HepG2 (cell line): ENCODE measurements around the gene GNB1.

ENCODE experiments used
- ATAD3A ChIP-seq: sonication (generic); formaldehyde crosslinking; IDR thresholded peaks from 2 replicates; pipeline ENCODE4 v1.4.0; 2020; ENCODE audit warnings: missing genetic modification reagents
- KLF13 ChIP-seq: sonication (generic); formaldehyde crosslinking; IDR thresholded peaks from 2 replicates; pipeline ENCODE4 v1.4.0; 2020; ENCODE audit warnings: mild to moderate bottlenecking, missing genetic modification reagents
- NFE2L2 ChIP-seq: fragments of 150-350 bp; IDR thresholded peaks from 2 replicates; pipeline ENCODE4 v1.6.1; 2014; ENCODE audit warnings: low read length
- NRL ChIP-seq: sonication (generic); formaldehyde crosslinking; IDR thresholded peaks from 2 replicates; pipeline ENCODE4 v1.5.0; 2020; ENCODE audit warnings: missing genetic modification reagents, mild to moderate bottlenecking, moderate library complexity, borderline replicate concordance
- RORA ChIP-seq: sonication (generic); formaldehyde crosslinking; IDR thresholded peaks from 2 replicates; pipeline ENCODE4 v1.5.0; 2020; ENCODE audit warnings: mild to moderate bottlenecking, missing genetic modification reagents, moderate library complexity
- SATB2 ChIP-seq: sonication (generic); formaldehyde crosslinking; IDR thresholded peaks from 2 replicates; pipeline ENCODE4 v1.5.0; 2020; ENCODE audit warnings: missing genetic modification reagents
- SNAI1 ChIP-seq: sonication (generic); formaldehyde crosslinking; IDR thresholded peaks from 2 replicates; pipeline ENCODE4 v1.5.0; 2020; ENCODE audit warnings: mild to moderate bottlenecking, missing genetic modification reagents, borderline replicate concordance
- STAG1 ChIP-seq: sonication (generic); formaldehyde crosslinking; IDR thresholded peaks from 2 replicates; pipeline ENCODE4 v1.4.0; 2020; ENCODE audit warnings: missing genetic modification reagents
- ZFX ChIP-seq: sonication (generic); formaldehyde crosslinking; IDR thresholded peaks from 2 replicates; pipeline ENCODE4 v1.4.0; 2020; ENCODE audit warnings: mild to moderate bottlenecking, low read depth, missing genetic modification reagents, moderate library complexity
- ZNF253 ChIP-seq: sonication (generic); formaldehyde crosslinking; IDR thresholded peaks from 2 replicates; pipeline ENCODE4 v1.8.0; 2022; ENCODE audit warnings: mild to moderate bottlenecking, missing genetic modification reagents, borderline replicate concordance
- ZNF569 ChIP-seq: sonication (generic); formaldehyde crosslinking; IDR thresholded peaks from 2 replicates; pipeline ENCODE4 v1.5.0; 2020; ENCODE audit warnings: mild to moderate bottlenecking, missing genetic modification reagents, moderate library complexity, borderline replicate concordance
- ZSCAN29 ChIP-seq: sonication (generic); formaldehyde crosslinking; conservative IDR thresholded peaks from 2 replicates; pipeline ENCODE4 v1.4.0; 2020; ENCODE audit warnings: mild to moderate bottlenecking, missing genetic modification reagents
- TF ChIP-seq, protein P1 (sequence below): sonication (generic); formaldehyde crosslinking; IDR thresholded peaks from 2 replicates; pipeline ENCODE4 v1.8.1; 2023; ENCODE audit warnings: mild to moderate bottlenecking, missing genetic modification reagents, borderline replicate concordance

DNA sequence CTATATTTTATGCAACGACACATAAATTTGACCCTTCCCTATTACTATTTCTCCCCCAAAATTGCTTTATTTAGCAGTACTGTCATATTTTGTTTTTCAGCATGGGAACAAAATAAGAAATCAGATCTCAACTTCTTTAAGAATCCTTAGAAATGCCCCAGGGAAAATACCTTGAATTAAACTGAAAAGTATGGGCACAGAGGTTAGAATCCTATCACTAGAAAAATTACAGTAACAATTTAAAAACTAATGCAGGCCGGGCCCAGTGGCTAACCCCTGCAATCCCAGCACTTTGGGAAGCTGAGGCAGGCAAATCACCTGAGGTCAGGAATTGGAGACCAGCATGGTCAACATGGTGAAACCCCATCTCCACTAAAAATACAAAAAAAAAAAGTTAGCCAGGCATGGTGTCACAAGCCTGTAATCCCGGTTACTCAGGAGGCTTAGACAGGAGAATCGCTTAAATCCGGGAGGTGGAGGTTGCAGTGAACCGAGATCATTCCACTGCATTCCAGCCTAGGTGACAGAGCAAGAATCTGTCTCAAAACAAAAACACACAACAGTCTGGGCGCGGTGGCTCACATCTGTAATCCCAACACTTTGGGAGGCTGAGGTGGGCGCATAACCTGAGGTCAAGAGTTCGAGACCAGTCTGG, 51.4 kb downstream of the GNB1 start:
- TF ChIP-seq, protein P1, sequence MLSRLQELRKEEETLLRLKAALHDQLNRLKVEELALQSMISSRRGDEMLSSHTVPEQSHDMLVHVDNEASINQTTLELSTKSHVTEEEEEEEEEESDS: no peak
- no peak for TF ChIP-seq SNAI1
- no peak for TF ChIP-seq SATB2 (CRISPR knock-in tag)
- no peak for TF ChIP-seq NRL (CRISPR knock-in tag)
- no peak for TF ChIP-seq ZNF569
- TF ChIP-seq ZSCAN29 (CRISPR knock-in tag): no peak
- no peak for TF ChIP-seq KLF13 (CRISPR knock-in tag)
- no peak for TF ChIP-seq RORA (CRISPR knock-in tag)
- no peak for TF ChIP-seq ZNF253 (CRISPR knock-in tag)
- TF ChIP-seq ZFX (CRISPR knock-in tag): no peak
- TF ChIP-seq NFE2L2: no peak
- no peak for TF ChIP-seq ATAD3A (CRISPR knock-in tag)
- TF ChIP-seq STAG1 (CRISPR knock-in tag): no peak
